C4-2B (cell line): ENCODE results near the gene CCDC69.

Source experiments
- H3K27ac ChIP-seq: fragments of 450-650 bp; 2 replicates; pipeline ENCODE4 v1.5.1; 2017
- CTCF ChIP-seq: fragments of 450-650 bp; conservative IDR thresholded peaks from 2 replicates; pipeline ENCODE4 v1.5.1; 2017; ENCODE audit warnings: mild to moderate bottlenecking
- ZFX ChIP-seq: fragments of 450-650 bp; IDR thresholded peaks from 2 replicates; pipeline ENCODE4 v1.6.1; 2017

CCDC69 gene

GRCh38 chr5:151164687-151165392, 59.1 kb downstream of the CCDC69 start:
- TF ChIP-seq ZFX (no peak), CTCF (peak; percentile 94)
- no peak overlapping the region for H3K27ac ChIP-seq

GRCh38 chr5:151162776-151163175, 61.1 kb downstream of the CCDC69 start:
- no peak overlapping the region for H3K27ac ChIP-seq
- TF ChIP-seq ZFX: no peak

- H3K27ac ChIP-seq: no peak overlapping the region
- no peak for TF ChIP-seq ZFX
- no peak for TF ChIP-seq CTCF
Observed at GRCh38 chr5:151159649-151160373, 64.1 kb downstream of the CCDC69 start.

GRCh38 chr5:151158287-151158661, 65.6 kb downstream of the CCDC69 start:
- TF ChIP-seq ZFX (no peak), CTCF (no peak)
- H3K27ac ChIP-seq: peak overlapping the region; percentile 84

- TF ChIP-seq CTCF (no peak), ZFX (peak; percentile 41; the same call in 1 of the 2 replicates)
- peak within 1 kb of the TSS; percentile 84 for H3K27ac ChIP-seq
Observed at GRCh38 chr5:151157426-151158286, 66.2 kb downstream of the CCDC69 start, which contains the start of gene ANXA6. Gene ANXA6, minus strand, starts transcription at chr5:151157779. Its CDS starts 9,878 bp downstream, at chr5:151147901.

GRCh38 chr5:151156507-151157420, 67.1 kb downstream of the CCDC69 start:
- peak overlapping the region; percentile 84 for H3K27ac ChIP-seq
- no peak for TF ChIP-seq ZFX
- TF ChIP-seq CTCF: no peak
